CD8-positive, alpha-beta memory T cell (primary cell): Measurements from ENCODE around the gene UQCR10. TPM values are rescaled to one million over a fixed set of nuclear protein-coding genes. Genes with fewer than 3 reads are reported as not detected.

Experiments used
- CTCF ChIA-PET: fragments of 350-600 bp; sonication (Branson Sonifier 250); formaldehyde crosslinking; loops from one replicate; lab custom pipeline; 2021; ENCODE audit warnings: antibody characterized with exemption; lab: Charles Lee
- POLR2A ChIA-PET: fragments of 350-600 bp; sonication (Branson Sonifier 250); formaldehyde crosslinking; loops from one replicate; lab custom pipeline; 2021; ENCODE audit warnings: antibody characterized with exemption; lab: Charles Lee
- DNase-seq, 5 donors: peaks; one replicate each; pipeline versions ENCODE4 v3.0.0 to v3.0.0-alpha.2; 2020 to 2022; ENCODE audit warnings: mixed read lengths in 1 of 5
- H3K27ac ChIP-seq: one replicate; pipeline ENCODE4 v1.7.0; 2013; ENCODE audit warnings: low read depth, mild to moderate bottlenecking, low read length, moderate library complexity
- H3K27me3 ChIP-seq: 2 replicates; pipeline ENCODE4 v1.7.0; 2013; ENCODE audit warnings: low read length, mild to moderate bottlenecking; ENCODE audit not compliant: insufficient read depth, poor library complexity, severe bottlenecking
- H3K36me3 ChIP-seq: 2 replicates; pipeline ENCODE4 v1.7.0; 2013; ENCODE audit warnings: mild to moderate bottlenecking, low read length, moderate library complexity; ENCODE audit not compliant: insufficient read depth
- H3K4me1 ChIP-seq: 2 replicates; pipeline ENCODE4 v1.7.0; 2013; ENCODE audit warnings: mild to moderate bottlenecking, low read length, moderate library complexity; ENCODE audit not compliant: insufficient read depth
- H3K4me3 ChIP-seq: 2 replicates; pipeline ENCODE4 v1.7.0; 2013; ENCODE audit warnings: mild to moderate bottlenecking, low read length
- H3K9me3 ChIP-seq: 2 replicates; pipeline ENCODE4 v1.7.0; 2013; ENCODE audit warnings: mild to moderate bottlenecking, low read length
- H3K27ac Mint-ChIP-seq, 8 donors: one replicate each; pipeline ENCODE4 v1.8.0; 2020 to 2021; ENCODE audit warnings: mixed read lengths in 8 of 8, mild to moderate bottlenecking in 6 of 8, inconsistent platforms in 3 of 8, moderate library complexity in 3 of 8
- H3K27me3 Mint-ChIP-seq, 2 donors: one replicate each; pipeline ENCODE4 v1.8.0; 2020 to 2021; ENCODE audit warnings: mixed read lengths in 2 of 2, mild to moderate bottlenecking in 1 of 2, moderate library complexity in 1 of 2
- H3K36me3 Mint-ChIP-seq, 3 donors: one replicate each; pipeline ENCODE4 v1.8.0; 2020 to 2021; ENCODE audit warnings: mixed read lengths in 3 of 3, inconsistent platforms in 1 of 3, mild to moderate bottlenecking in 1 of 3
- H3K4me1 Mint-ChIP-seq, 3 donors: one replicate each; pipeline ENCODE4 v1.8.0; 2020 to 2021; ENCODE audit warnings: mixed read lengths in 3 of 3, inconsistent platforms in 1 of 3, mild to moderate bottlenecking in 1 of 3
- H3K4me3 Mint-ChIP-seq, 7 donors: one replicate each; pipeline ENCODE4 v1.8.0; 2020 to 2021; ENCODE audit warnings: mixed read lengths in 7 of 7, mild to moderate bottlenecking in 6 of 7, moderate library complexity in 4 of 7, inconsistent platforms in 2 of 7
- H3K9me3 Mint-ChIP-seq, 5 donors: one replicate each; pipeline ENCODE4 v1.8.0; 2020 to 2022; ENCODE audit warnings: mixed read lengths in 5 of 5, mild to moderate bottlenecking in 3 of 5, moderate library complexity in 2 of 5, inconsistent platforms in 1 of 5
- polyA plus RNA-seq: library from polyadenylated mRNA; unstranded; fragments of 300-500 nt; fragmentation: Illumina TruSeq; gene quantifications from one replicate; pipeline ENCODE4 v1.2.3, GENCODE V29; 2021
- total RNA-seq, 2 experiments: library from RNA; stranded (reverse); gene quantifications; one replicate each; pipeline ENCODE4 v1.2.3, GENCODE V29; 2021

Gene UQCR10
- total and polyA plus RNA-seq, 3 experiments from 2014 or later, result 114 to 307 (median 121) TPM

DNA sequence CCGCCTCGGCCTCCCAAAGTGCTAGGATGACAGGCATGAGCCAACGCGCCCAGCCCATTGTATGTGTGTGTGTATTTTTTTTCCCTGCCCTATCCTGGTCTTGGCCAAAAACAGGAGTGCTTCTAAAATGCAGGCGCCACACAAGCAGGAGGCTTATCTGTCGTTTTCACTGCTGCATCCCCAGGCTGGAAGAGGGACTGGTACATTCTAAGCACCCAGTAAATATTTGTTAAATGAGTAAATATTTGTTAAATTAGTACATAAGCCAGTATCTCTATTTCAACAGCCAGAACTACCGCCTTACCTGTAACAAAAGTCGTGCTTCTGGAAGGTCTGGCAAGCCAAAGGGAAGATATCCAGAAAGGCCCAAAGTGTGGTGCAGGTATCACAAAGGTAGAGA is 46.0 kb downstream of the UQCR10 start:
- DNase-seq, result no peak
- POLR2A ChIA-PET, result no interaction called here
- Histone ChIP-seq H3K4me3 (no peak overlapping the region), H3K4me1 (no peaks in the 10 kb centered on the region), H3K27me3 (no peaks in the 10 kb centered on the region), H3K36me3 (peaks cover 60% of the 10 kb centered on the region), H3K27ac (no peak overlapping the region), H3K9me3 (no peaks in the 10 kb centered on the region)
- H3K4me1 Mint-ChIP-seq, result no peaks in the 10 kb centered on the region
- no peaks in the 10 kb centered on the region for H3K9me3 Mint-ChIP-seq
- no peaks in the 10 kb centered on the region for H3K27me3 Mint-ChIP-seq
- H3K27ac Mint-ChIP-seq, result peak overlapping the region in 1 of 8 donors; percentile 12
- peaks cover 0 to 86% (median 30%) of the 10 kb centered on the region in 3 donors for H3K36me3 Mint-ChIP-seq
- CTCF ChIA-PET, result no interaction called here
- no peak overlapping the region for H3K4me3 Mint-ChIP-seq

DNA sequence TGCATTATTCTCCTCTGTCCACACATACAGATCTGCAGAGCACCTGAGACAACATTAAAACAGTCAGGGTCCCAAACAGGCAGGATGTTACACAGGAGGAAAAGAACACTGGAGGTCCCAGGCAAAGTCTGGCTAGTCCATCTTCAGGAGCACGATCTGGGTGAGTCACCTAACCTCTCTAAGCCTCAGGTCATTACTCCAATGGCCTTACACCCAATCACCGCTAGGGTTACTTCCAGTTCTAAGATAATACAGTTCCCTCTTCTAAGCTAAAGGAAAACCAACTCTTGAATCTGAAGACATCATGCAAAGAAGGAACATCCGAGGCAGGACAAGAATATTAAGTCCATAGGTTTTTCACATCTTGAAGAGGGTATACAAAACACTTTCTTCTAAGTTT is 46.4 kb downstream of the UQCR10 start:
- Histone ChIP-seq H3K4me1 (no peaks in the 10 kb centered on the region), H3K27me3 (no peaks in the 10 kb centered on the region), H3K9me3 (no peaks in the 10 kb centered on the region), H3K27ac (no peak overlapping the region), H3K4me3 (no peak overlapping the region), H3K36me3 (peaks cover 63% of the 10 kb centered on the region)
- no peak for DNase-seq
- Mint-ChIP-seq H3K27me3 (no peaks in the 10 kb centered on the region), H3K4me3 (no peak overlapping the region), H3K36me3 (peaks cover 0 to 85% (median 28%) of the 10 kb centered on the region in 3 donors), H3K27ac (peak overlapping the region in 1 of 8 donors; percentile 12), H3K9me3 (no peaks in the 10 kb centered on the region), H3K4me1 (no peaks in the 10 kb centered on the region)
- ChIA-PET CTCF (no interaction called here), POLR2A (no interaction called here)

DNA sequence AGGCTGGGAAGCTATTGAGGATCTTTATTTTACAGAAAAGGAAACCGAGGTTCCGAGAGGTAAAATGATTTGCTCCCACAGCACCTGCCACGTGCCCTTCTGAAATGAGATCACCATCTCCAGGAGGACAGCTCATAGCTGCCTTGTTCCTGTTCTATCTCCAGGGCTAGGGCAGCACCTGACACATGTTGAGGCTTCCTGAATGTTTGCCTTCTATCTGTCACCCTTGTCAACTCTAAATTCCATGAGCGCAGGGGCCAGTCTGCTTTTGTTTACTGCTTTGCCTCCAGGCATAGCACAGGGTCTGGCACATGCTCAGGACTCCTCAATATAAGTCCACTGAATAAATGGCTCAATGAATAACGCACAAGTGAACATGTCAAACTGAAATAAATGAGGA is 46.8 kb downstream of the UQCR10 start:
- Histone ChIP-seq H3K4me3 (no peak overlapping the region), H3K4me1 (no peaks in the 10 kb centered on the region), H3K9me3 (no peaks in the 10 kb centered on the region), H3K36me3 (peaks cover 66% of the 10 kb centered on the region), H3K27ac (no peak overlapping the region), H3K27me3 (no peaks in the 10 kb centered on the region)
- CTCF ChIA-PET, result no interaction called here
- Mint-ChIP-seq H3K27me3 (no peaks in the 10 kb centered on the region), H3K36me3 (peaks cover 0 to 87% (median 28%) of the 10 kb centered on the region in 3 donors), H3K9me3 (no peaks in the 10 kb centered on the region), H3K4me3 (no peak overlapping the region), H3K27ac (no peak overlapping the region), H3K4me1 (no peaks in the 10 kb centered on the region)
- POLR2A ChIA-PET, result no interaction called here
- DNase-seq, result no peak

DNA sequence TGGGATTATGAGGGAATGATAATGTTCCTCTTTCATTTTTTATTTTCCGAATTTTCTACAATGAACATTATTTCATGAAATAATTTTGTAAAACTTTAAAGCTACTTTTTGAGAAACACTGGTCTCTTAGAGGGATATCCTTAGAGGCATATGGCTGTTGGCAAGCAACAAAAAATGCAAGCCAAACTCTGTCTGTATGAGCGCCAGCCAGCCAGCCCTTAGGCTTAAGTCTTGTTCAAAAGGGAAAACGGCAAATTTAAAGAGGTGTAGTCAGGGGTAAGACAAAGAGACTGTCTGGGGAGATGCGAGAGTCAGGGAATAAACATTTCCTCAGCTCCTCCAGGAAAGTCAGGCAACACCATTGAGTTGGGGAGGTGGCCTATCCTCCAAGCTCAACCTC is 48.4 kb downstream of the UQCR10 start:
- H3K4me3 Mint-ChIP-seq, result no peak overlapping the region
- peaks cover 5 to 90% (median 27%) of the 10 kb centered on the region in 3 donors for H3K36me3 Mint-ChIP-seq
- Histone ChIP-seq H3K9me3 (no peaks in the 10 kb centered on the region), H3K27me3 (no peaks in the 10 kb centered on the region), H3K4me1 (no peaks in the 10 kb centered on the region), H3K36me3 (peaks cover 66% of the 10 kb centered on the region), H3K27ac (no peak overlapping the region), H3K4me3 (no peak overlapping the region)
- no peak for DNase-seq
- no peaks in the 10 kb centered on the region for H3K9me3 Mint-ChIP-seq
- CTCF ChIA-PET, result interaction anchor here (0.9 kb wide), 1 partner anchor 8 kb away, joined by 3 read pairs; no protein-coding TSS in a partner anchor
- POLR2A ChIA-PET, result no interaction called here
- no peaks in the 10 kb centered on the region for H3K27me3 Mint-ChIP-seq
- H3K27ac Mint-ChIP-seq, result no peak overlapping the region
- no peaks in the 10 kb centered on the region for H3K4me1 Mint-ChIP-seq

DNA sequence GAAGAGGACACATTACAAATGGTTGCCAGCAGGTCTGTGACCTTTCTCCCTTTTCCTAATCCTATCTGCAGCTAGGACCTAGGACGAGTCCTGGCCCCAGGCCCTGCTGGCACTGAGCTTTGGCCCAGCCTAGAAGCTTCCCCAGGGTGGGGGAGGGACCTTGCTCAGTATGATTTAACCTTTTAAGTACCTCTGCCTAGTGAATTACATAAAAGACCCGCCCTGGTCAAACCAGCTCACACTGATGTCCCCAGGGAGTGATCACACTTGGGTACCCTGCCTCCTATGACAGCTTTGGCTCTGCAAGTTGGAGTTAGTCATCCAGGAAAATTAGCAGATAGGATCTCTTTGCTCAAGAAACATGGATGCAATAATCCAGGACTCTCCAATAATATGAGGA is 49.0 kb downstream of the UQCR10 start:
- ChIA-PET POLR2A (no interaction called here), CTCF (interaction anchor here (0.9 kb wide), 1 partner anchor 9 kb away, joined by 3 read pairs; no protein-coding TSS in a partner anchor)
- no peak for DNase-seq
- no peak overlapping the region for H3K4me3 Mint-ChIP-seq
- Histone ChIP-seq H3K27ac (no peak overlapping the region), H3K4me1 (no peaks in the 10 kb centered on the region), H3K27me3 (no peaks in the 10 kb centered on the region), H3K9me3 (no peaks in the 10 kb centered on the region), H3K36me3 (peaks cover 68% of the 10 kb centered on the region), H3K4me3 (no peak overlapping the region)
- H3K9me3 Mint-ChIP-seq, result no peaks in the 10 kb centered on the region
- no peak overlapping the region for H3K27ac Mint-ChIP-seq
- H3K4me1 Mint-ChIP-seq, result no peaks in the 10 kb centered on the region
- H3K36me3 Mint-ChIP-seq, result peaks cover 5 to 92% (median 27%) of the 10 kb centered on the region in 3 donors
- H3K27me3 Mint-ChIP-seq, result no peaks in the 10 kb centered on the region

DNA sequence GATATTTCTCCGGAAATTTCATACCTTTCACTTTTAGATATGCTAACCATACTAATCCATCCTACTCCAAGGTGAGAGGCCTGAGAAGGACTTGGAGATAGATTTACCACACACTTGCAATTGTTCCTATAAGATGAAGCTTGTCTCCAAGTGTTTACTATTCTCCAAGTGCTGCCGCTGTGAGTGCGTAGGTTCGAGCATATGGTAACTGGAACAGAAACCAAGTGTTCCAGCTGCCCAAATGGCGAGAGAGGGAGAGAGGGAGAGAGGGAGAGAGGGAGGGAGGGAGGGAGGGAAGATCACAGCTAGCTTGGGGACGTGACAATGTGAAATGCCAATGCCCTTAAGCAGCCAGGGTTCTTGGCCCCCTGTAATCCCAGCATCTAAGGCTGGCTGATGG is 49.4 kb downstream of the UQCR10 start:
- Mint-ChIP-seq H3K4me3 (no peak overlapping the region), H3K27ac (peak overlapping the region in 1 of 8 donors; percentile 33), H3K9me3 (no peaks in the 10 kb centered on the region), H3K27me3 (no peaks in the 10 kb centered on the region), H3K4me1 (no peaks in the 10 kb centered on the region), H3K36me3 (peaks cover 5 to 92% (median 27%) of the 10 kb centered on the region in 3 donors)
- no peak overlapping the region for H3K27ac ChIP-seq
- H3K9me3 ChIP-seq, result no peaks in the 10 kb centered on the region
- H3K4me3 ChIP-seq, result no peak overlapping the region
- ChIA-PET POLR2A (no interaction called here), CTCF (interaction anchor here (0.9 kb wide), 1 partner anchor 9 kb away, joined by 3 read pairs; no protein-coding TSS in a partner anchor)
- H3K4me1 ChIP-seq, result no peaks in the 10 kb centered on the region
- peaks cover 68% of the 10 kb centered on the region for H3K36me3 ChIP-seq
- no peak for DNase-seq
- no peaks in the 10 kb centered on the region for H3K27me3 ChIP-seq

DNA sequence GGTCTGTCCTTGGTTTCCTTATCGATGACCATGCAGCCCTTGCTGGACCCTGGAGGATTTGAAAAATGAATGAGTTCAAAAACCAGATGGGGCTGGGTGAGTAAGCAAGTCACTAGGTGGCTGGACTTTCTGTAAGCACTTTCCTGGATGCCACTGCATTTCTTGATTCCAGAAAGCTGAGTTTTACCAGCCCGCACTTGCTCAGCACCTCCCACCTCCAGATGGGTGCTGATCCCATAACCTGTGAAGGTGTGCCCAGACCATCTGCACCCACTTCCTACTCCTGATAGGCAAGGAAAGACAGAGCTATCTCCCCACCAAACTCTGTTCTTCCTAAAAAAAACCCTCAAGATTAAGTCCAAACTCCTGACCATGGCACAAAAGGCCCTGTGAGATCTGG is 49.8 kb downstream of the UQCR10 start:
- no peaks in the 10 kb centered on the region for H3K9me3 Mint-ChIP-seq
- peak overlapping the region in 2 of 8 donors; percentile 6 to 92 for H3K27ac Mint-ChIP-seq
- no peak overlapping the region for H3K4me3 ChIP-seq
- H3K9me3 ChIP-seq, result no peaks in the 10 kb centered on the region
- no peaks in the 10 kb centered on the region for H3K27me3 Mint-ChIP-seq
- H3K36me3 Mint-ChIP-seq, result peaks cover 5 to 91% (median 28%) of the 10 kb centered on the region in 3 donors
- peaks cover 67% of the 10 kb centered on the region for H3K36me3 ChIP-seq
- no peaks in the 10 kb centered on the region for H3K4me1 Mint-ChIP-seq
- H3K4me3 Mint-ChIP-seq, result no peak overlapping the region
- no peak for DNase-seq
- no peaks in the 10 kb centered on the region for H3K27me3 ChIP-seq
- CTCF ChIA-PET, result no interaction called here
- no peaks in the 10 kb centered on the region for H3K4me1 ChIP-seq
- H3K27ac ChIP-seq, result no peak overlapping the region
- POLR2A ChIA-PET, result no interaction called here

DNA sequence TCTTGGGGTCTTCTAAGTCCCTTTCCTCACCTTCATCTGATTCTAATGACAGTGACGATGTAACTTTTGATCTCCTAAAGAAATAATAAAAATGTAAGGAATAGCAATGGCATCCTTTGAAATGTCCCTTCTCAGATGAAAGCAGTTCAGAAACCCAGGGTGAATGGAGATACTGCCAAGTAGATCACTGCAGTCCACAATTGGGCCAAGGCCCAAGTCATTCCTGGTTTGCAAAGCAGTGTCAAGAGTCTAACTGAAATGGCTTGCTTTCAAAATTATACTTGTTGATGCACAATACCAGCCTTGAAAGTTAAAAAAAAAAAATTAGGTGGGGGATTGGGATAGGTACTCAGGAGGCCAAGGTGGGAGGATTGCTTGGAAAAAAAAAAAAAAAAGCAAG is 50.6 kb downstream of the UQCR10 start:
- CTCF ChIA-PET, result no interaction called here
- H3K36me3 ChIP-seq, result peaks cover 65% of the 10 kb centered on the region
- H3K4me3 Mint-ChIP-seq, result no peak overlapping the region

More for the DNA sequence above, 50.6 kb downstream of the UQCR10 start:
- no peak overlapping the region for H3K4me3 ChIP-seq
- H3K9me3 ChIP-seq, result no peaks in the 10 kb centered on the region
- no peak for DNase-seq
- H3K27ac Mint-ChIP-seq, result peak overlapping the region in 1 of 8 donors; percentile 92
- no peaks in the 10 kb centered on the region for H3K4me1 ChIP-seq
- POLR2A ChIA-PET, result no interaction called here
- H3K27ac ChIP-seq, result no peak overlapping the region
- peaks cover 5 to 91% (median 28%) of the 10 kb centered on the region in 3 donors for H3K36me3 Mint-ChIP-seq
- H3K27me3 ChIP-seq, result no peaks in the 10 kb centered on the region
- H3K4me1 Mint-ChIP-seq, result no peaks in the 10 kb centered on the region
- no peaks in the 10 kb centered on the region for H3K9me3 Mint-ChIP-seq
- no peaks in the 10 kb centered on the region for H3K27me3 Mint-ChIP-seq
